HK-2 (cell line): Measurements from ENCODE around the gene PAK6.
A peak's percentile ranks its signal among the peaks of the same experiment; 100 is the strongest.

Source experiments
- DNase-seq: peaks from one replicate; pipeline ENCODE4 v3.0.0-alpha.2; 2018; ENCODE audit not compliant: unreplicated experiment

Gene PAK6

GRCh38 chr15:40276927-40277326, 38.1 kb downstream of the PAK6 start:
- DNase-seq = no peak

GRCh38 chr15:40277471-40277870, 38.6 kb downstream of the PAK6 start:
- DNase-seq = no peak

DNA sequence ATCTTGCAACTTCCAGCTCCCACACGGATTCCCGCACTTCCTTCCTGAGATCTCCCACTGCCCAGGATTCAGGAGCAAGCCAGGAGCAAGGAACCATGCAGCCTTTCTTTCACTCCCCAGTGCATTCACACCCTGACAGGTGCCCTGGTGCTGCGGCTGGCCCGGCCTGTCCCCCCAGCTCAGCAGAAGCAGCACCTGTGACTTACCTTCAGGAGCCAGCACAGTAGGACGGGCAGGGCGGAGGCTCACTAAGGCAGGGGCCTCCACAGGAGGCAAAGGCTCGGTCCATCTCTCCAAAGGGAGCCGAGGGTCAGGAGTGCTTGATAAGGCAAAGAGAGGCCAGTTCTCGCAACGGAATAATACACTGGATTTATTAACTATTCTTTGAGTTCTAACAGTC, 39.2 kb downstream of the PAK6 start:
- DNase-seq = no peak

DNA sequence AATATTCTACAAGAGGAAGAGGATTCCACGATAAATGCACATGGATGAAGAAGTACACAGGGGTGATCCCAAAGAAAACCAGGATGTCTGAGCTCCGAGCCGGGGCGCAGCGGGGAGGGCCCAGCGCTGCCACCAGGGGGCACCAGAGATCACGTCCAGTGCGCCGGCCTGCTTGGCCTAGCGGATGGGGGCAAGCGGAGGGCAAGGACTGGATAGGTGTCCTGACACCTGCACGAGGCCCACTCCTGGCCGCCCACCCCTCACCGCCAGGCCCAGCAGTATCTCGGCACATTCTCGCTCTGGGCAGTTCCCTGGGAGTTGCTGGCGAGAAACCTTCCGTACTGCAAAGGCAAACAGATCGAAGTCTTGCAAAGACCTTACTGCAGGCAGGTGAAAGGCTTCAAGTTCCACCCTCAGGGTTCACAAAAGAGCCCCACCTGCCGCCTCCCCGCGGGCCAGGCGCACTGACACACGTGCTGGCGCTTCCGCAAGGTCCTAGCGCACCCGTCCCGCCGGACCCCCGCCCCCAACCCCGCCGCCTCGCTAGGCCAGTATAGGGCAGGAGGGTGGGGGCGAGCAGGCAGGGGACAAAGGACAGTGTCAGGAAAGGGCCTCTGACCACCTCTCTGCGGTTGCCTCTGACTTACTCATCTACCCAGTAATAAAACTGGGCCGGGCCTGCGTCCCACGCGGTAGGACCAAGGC, 40.7 kb downstream of the PAK6 start:
- DNase-seq = peak; percentile 66

- DNase-seq = no peak
These were observed 41.6 kb downstream of the PAK6 start for GRCh38 chr15:40280260-40281056.

DNA sequence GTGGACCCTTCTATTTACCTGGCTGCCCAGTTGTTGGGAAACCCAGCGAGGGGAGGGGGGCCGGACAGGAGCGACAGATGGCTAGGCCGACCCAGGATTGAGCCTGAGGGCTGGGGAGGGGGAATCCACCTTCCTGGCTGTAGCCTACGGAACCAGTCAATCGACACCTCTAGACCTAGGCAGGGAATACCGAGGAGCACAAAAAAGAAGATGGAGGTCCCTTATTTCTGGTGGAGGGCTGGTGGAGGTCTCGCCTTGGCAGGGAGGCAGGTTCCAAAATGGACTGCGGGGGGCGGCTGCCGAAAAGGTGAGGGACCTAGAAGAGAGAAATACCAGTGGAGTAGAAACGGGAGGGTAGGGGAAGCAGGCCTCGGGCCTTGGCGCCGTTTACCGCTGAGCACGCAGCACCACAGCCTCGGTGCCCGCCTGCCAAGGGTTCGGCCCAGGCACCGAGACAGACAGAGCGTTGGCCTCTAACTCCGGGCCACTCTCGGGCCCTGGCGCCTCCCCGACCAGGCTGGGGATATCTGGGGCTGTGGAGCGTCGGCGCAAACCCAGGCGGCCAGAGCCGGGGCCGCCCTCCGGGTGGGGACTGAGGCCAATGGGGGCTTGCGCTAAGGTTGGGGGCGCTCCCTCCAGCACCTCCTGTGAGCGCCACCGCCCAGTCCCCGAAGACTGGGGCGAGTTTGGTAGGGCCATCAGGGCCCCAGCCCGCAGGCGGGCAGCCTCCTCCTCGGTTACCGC, 42.4 kb downstream of the PAK6 start:
- no peak for DNase-seq

- no peak for DNase-seq
These were observed 42.9 kb downstream of the PAK6 start for GRCh38 chr15:40281801-40282146.

GRCh38 chr15:40282147-40282868, 43.4 kb downstream of the PAK6 start:
- DNase-seq = peak; percentile 41

DNA sequence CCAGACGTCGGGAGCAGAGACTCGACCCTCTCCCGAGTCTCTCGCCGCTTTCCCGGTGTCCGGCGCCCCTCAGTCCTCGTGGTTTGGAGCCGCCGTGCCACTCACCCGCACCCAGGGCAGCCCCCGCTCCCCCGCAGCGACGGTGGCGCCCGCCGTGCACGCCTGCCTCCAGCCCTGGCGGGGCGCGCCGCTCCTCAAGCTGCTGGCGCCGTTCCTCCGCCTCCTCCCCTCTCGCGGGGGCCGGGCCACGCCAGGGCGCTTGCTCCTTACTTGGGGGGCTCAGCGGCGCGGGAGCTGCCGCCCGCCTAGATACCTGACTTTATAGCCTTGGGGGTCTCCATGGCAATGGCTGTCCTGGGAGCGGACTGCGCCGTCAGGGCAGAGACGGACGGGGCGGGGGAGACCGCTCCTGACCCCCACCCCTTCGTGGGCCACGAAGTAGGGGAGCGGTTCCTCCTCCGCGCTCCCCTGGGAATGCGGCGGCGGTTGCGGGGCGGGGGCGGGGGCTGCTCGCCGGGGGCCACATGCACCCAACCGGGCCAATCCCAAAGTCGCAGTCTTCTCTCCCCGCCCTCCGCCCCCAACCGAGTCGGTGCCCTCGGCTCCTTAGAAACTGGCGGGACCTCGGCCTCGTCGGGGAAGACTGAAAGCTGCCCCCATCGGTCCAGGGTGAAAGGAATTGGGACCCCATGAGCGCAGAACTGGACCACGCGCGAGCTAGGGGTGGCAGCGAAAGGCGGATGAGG, 44.2 kb downstream of the PAK6 start, which contains the start of gene ANKRD63:
Gene ANKRD63 (minus strand): TSS at position 196 of the 746 bp plus-strand sequence. CDS start 478 bp downstream, outside the sequence.
- no peak for DNase-seq

DNA sequence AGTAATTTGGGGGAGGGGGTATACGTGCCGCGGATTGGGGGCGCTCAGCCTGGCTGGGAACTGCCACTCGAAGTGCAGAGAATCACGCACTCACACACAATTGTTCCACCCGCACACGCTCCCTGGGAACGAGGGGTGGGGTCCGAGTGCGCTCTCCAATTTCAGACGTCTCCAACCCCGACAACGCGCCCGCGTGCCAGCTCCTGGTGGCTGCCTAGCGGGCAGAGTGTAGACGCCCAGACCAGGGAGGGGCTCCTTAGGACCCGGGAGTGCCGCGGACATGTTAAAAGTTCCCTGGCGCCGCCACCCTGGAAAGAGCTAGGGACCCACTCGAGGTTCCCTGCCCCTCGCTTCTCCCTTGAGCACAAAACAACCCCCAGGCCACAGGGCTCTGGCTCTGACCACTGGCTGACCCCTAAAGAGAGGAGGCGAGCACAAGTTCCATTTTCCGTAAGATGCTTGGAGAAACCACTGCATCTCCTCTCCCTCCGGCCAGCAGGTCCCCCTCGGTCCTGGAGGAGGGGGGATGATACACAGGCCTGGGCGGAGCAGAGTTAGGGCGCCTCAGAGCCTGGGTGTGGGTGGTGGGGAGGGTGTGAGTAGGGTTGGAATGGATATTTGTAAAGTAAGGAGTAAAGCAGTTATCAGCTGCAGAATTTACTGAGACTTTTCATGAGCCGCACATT, 44.9 kb downstream of the PAK6 start:
- no peak for DNase-seq

- DNase-seq = no peak
These were observed 46.3 kb downstream of the PAK6 start for GRCh38 chr15:40285151-40285550.

DNA sequence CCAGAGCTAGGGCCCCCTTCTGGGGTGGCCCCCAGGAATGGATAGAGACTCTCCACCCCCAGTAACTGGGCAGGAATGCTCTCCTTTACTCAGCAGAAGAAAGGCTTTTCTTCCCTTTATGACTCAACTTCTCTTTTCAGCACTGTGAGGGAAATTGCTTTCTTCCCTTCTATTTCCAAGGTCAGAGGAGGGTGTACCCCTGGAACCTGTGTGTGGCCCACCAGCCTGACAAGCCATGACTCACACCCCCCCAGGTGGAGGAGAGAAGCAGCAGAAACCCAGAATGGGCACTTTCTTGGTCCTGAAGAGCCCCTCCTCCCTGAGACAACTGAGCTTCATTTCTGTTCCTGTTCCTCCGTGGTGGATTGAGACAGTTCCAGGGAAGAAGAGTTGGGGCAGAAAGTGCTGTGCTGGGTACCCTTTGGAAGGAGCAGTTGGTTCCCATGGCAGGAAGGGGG, 46.7 kb downstream of the PAK6 start:
- no peak for DNase-seq

DNA sequence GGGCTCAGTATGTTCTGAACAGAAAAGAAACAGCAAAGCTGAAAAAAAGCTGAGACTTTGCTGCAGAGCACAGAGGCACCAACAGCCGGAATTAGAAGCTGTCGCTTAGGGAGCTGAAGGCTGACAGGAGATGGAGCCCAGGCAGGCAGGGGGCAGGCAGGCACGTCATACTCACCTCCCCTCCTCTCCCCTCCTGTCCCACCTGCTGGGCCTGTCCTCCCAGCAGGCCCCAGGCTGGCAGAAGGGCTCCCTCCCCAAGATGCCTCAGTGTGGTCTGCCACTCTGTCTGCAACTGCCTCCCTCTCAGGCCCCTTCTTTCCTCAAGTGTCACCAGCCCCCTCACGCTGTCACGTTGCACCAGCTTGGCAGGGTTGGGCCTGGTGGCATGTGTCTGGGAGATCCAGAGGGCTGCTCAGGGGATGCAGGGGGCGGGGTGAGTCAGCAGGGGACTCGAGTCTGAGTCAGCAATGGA, 47.2 kb downstream of the PAK6 start:
- DNase-seq = no peak

DNA sequence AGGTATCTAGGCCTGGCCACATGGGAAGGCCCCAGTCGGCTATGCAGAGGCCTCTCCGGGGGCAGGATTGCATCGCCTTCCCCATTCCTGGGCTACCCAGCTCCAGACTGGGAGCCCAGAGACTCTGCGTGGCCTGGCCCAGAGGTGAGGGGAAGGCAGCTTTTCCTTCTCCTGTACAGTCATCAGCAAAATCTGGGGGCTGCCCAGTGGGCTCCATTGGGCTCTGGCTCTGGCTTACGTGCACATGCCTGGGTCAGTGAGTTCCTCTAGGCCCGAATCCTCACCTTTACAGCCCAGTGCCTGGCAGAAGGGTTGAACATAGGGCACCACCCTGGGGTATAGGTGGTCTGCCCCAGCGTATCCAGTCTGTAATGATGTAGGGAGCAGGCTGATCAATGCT, 47.9 kb downstream of the PAK6 start:
- DNase-seq = no peak

- no peak for DNase-seq
These were observed 48.6 kb downstream of the PAK6 start for GRCh38 chr15:40287505-40287904.

- DNase-seq = no peak
These were observed 49.1 kb downstream of the PAK6 start for GRCh38 chr15:40287968-40288367.

DNA sequence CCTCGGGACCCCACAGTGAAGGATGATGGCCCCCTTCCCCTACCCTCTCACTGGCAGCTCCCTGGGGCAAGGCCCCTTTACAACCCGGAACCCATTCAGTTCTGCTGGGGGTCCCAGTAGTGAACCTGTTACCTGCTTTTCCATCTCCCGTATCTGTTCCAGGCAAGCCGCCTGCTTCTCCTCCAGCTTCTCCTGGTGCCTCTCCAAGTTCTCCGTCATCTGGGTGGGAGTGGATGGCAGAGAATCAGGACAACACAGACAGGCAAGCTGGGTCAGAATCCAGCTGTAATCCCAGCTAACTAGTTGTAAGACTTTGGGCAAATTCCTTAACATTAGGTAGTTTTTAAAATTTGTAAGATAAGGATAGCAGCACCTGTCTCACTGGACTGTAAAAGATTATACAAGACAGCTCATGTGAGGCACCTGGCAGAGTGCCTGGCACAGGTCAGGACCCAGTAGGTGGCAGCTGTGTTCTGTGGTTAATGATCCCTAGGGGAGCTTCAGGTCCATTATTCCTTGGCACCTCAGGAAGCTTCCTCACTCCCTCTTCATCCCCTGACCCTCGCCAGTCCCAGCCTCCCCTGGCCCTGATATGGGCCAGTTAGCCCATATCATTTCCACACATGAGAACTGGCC, 50.4 kb downstream of the PAK6 start:
- DNase-seq = no peak

DNA sequence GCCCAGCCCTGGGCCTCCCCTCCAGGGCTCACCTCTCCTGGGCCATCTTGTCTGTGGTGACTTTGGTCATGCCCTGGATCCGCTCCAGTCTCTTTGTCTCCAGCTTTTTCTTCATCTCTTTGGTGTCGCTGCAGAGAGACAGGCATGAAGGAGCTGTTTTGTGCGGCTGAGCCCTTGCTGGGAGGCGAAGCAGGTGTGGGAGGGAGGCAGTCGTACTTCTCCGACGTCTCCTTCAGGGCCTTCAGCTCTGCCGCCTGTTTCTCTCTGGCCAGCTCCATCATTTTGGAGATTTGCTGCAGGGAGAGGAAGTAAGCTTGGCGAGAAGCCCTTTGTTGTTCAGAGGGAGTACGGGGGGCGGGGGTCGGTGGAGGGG, 51.7 kb downstream of the PAK6 start:
- DNase-seq = no peak

DNA sequence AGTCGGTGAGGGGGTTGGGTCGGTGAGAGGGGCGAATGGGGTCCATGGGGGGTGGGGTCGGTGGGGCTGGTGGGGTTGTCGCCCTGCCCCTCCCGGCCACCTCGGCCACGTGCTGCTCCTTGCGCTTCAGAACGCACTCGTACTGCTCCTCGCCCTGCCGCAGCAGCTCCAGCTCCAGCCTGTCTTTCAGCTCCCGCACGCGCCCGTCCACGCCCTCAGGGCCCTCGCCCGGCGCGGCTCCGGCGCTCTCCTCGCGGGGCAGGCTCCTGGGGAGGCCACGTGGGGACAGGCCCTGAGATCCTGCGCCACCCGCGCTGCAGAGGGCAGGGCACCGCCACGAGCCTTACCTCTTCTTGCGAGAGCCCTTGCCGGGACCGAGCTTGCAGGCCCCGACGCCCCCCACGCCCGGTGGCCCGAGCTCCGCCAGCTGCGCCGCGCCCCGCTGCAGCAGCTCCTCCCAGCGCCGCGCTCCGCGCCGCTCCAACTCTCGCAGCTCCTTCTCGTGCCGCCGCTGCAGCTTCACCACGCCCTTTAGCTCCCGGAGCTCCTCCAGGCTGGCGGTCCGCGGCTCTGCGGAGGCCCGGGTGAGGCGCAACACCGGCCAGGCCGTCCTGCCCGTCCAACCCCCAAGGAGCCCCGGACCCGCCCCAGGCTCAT, 52.2 kb downstream of the PAK6 start:
- DNase-seq = peak; percentile 41
